Endothelial cell of umbilical vein (primary cell): ENCODE results near the gene ATRNL1. TPM values are rescaled to one million over a fixed set of nuclear protein-coding genes. Genes with fewer than 3 reads are reported as not detected.

ENCODE experiments used
- BruUV-seq: library from RNA; stranded (reverse); fragments of 400-500 nt; replicated peaks from 2 replicates; lab custom pipeline; 2021; lab: Mats Ljungman, UMichigan
- CTCF ChIA-PET: fragments of 300-600, 350-600 bp; sonication (Branson Sonifier 250); formaldehyde crosslinking; loops from one replicate; lab custom pipeline; 2021; ENCODE audit warnings: antibody characterized with exemption, inconsistent platforms; lab: Charles Lee
- POLR2A ChIA-PET: fragments of 300-600, 350-600 bp; sonication (Branson Sonifier 250); formaldehyde crosslinking; loops from one replicate; lab custom pipeline; 2021; ENCODE audit warnings: antibody characterized with exemption, inconsistent platforms; lab: Charles Lee
- DNase-seq: peaks from one replicate; pipeline ENCODE4 v3.0.0-alpha.2; 2011; ENCODE audit warnings: low read depth, low spot score
- FAIRE-seq: peaks from 2 replicates; lab custom pipeline; 2011; peaks lifted over from hg19 to GRCh38; lab: Jason Lieb, UNC
- H2AFZ ChIP-seq: 2 replicates; pipeline ENCODE4 v1.6.0; 2012; ENCODE audit warnings: low read depth, low read length, control low read depth, inconsistent platforms
- H3K27ac ChIP-seq: 2 replicates; pipeline ENCODE4 v1.5.1; 2011; ENCODE audit warnings: low read depth, mild to moderate bottlenecking, control low read depth, low read length, moderate library complexity; ENCODE audit not compliant: insufficient read depth
- H3K27me3 ChIP-seq, 2 experiments: 2 replicates each; pipeline versions ENCODE4 v1.6.0 to v1.6.1; 2011; ENCODE audit warnings: low read length in 2 of 2, mixed read lengths in 1 of 2; ENCODE audit not compliant: control insufficient read depth in 2 of 2, insufficient read depth in 2 of 2
- H3K36me3 ChIP-seq, 2 experiments: 2 replicates in 1 of 2; 3 replicates in 1 of 2; pipeline ENCODE4 v1.5.1; 2011; ENCODE audit warnings: low read length in 2 of 2, mild to moderate bottlenecking in 1 of 2, moderate library complexity in 1 of 2; ENCODE audit not compliant: control insufficient read depth in 2 of 2, insufficient read depth in 2 of 2; ENCODE audit errors: extremely low read depth in 1 of 2
- H3K4me1 ChIP-seq: 3 replicates; pipeline ENCODE4 v1.5.1; 2011; ENCODE audit warnings: mild to moderate bottlenecking, low read length; ENCODE audit not compliant: control insufficient read depth, insufficient read depth; ENCODE audit errors: extremely low read depth
- H3K4me2 ChIP-seq: 2 replicates; pipeline ENCODE4 v1.6.1; 2011; ENCODE audit warnings: low read length, control low read depth, mixed read lengths; ENCODE audit not compliant: insufficient read depth
- H3K4me3 ChIP-seq, 3 experiments: fragments of 200-600 bp in 1 of 3; sonication (generic), shearing (Covaris generic) in 1 of 3; replicated peaks in 1 of 3; 2 replicates each; pipeline ENCODE4 v1.5.1; 2011 to 2016; ENCODE audit warnings: control low read depth in 3 of 3, low read length in 3 of 3, mild to moderate bottlenecking in 2 of 3, inconsistent platforms in 1 of 3, low read depth in 1 of 3, moderate library complexity in 1 of 3; ENCODE audit not compliant: insufficient read depth in 1 of 3
- H3K79me2 ChIP-seq: 2 replicates; pipeline ENCODE4 v1.6.0; 2012; ENCODE audit warnings: low read length, inconsistent platforms; ENCODE audit not compliant: control insufficient read depth, insufficient read depth
- H3K9ac ChIP-seq: replicated peaks from 2 replicates; pipeline ENCODE3; 2011; ENCODE audit warnings: low read length, control low read depth; ENCODE audit not compliant: insufficient read depth; ENCODE audit errors: extremely low read depth
- H3K9me1 ChIP-seq: replicated peaks from 3 replicates; pipeline ENCODE4 v1.6.0; 2011; ENCODE audit warnings: mild to moderate bottlenecking, low read length; ENCODE audit not compliant: control insufficient read depth, insufficient read depth; ENCODE audit errors: extremely low read depth
- H3K9me3 ChIP-seq: replicated peaks from 2 replicates; pipeline ENCODE4 v1.5.1; 2012; ENCODE audit warnings: low read length, inconsistent platforms; ENCODE audit not compliant: control insufficient read depth, insufficient read depth
- H4K20me1 ChIP-seq: replicated peaks from 2 replicates; pipeline ENCODE3; 2011; ENCODE audit warnings: mild to moderate bottlenecking, low read length; ENCODE audit not compliant: control insufficient read depth, insufficient read depth; ENCODE audit errors: extremely low read depth
- EZH2 ChIP-seq: IDR thresholded peaks from 2 replicates; pipeline ENCODE4 v1.6.1; 2012; ENCODE audit warnings: borderline replicate concordance, low read depth, mild to moderate bottlenecking, moderate library complexity, low read length, inconsistent platforms; ENCODE audit not compliant: severe bottlenecking
- FOS ChIP-seq: IDR thresholded peaks from 2 replicates; pipeline ENCODE4 v1.6.1; 2011; ENCODE audit warnings: mild to moderate bottlenecking, low read length, moderate library complexity, borderline replicate concordance; ENCODE audit not compliant: insufficient read depth
- GATA2 ChIP-seq: IDR thresholded peaks from 2 replicates; pipeline ENCODE4 v1.7.0; 2011; ENCODE audit warnings: low read depth, mild to moderate bottlenecking, moderate library complexity, mixed read lengths, low read length; ENCODE audit not compliant: insufficient read length, insufficient read depth
- JUN ChIP-seq: IDR thresholded peaks from 2 replicates; pipeline ENCODE4 v1.6.1; 2011; ENCODE audit warnings: borderline replicate concordance, low read depth; ENCODE audit not compliant: insufficient read length, insufficient read depth
- MYC ChIP-seq: IDR thresholded peaks from one replicate; pipeline ENCODE4 v1.6.1; 2011; ENCODE audit warnings: mild to moderate bottlenecking, low read depth, low read length
- POLR2A ChIP-seq: IDR thresholded peaks from 2 replicates; pipeline ENCODE4 v1.6.1; 2012; ENCODE audit warnings: low read depth, mild to moderate bottlenecking, control low read depth, low read length
- POLR2AphosphoS5 ChIP-seq: IDR thresholded peaks from 2 replicates; pipeline ENCODE4 v1.6.1; 2012; ENCODE audit warnings: low read depth, mild to moderate bottlenecking, control low read depth, low read length, moderate library complexity; ENCODE audit not compliant: insufficient read depth
- dilution Hi-C: fragments of 300-500 bp; cut with MboI; formaldehyde crosslinking; loops from one replicate; pipeline ENCODE4 v1.15.0; 2019; ENCODE audit warnings: low sequenced_read_pairs; ENCODE audit not compliant: extremely low pct_ligation_motif_present
- intact Hi-C: fragments of 100-400 bp; cut with micrococcal nuclease; formaldehyde crosslinking; loops from one replicate; pipeline ENCODE4 v1.10.0; 2022
- polyA plus RNA-seq, 4 experiments: library from polyadenylated mRNA; depleted of rRNA in 3 of 4; stranded (reverse) in 3 of 4; unstranded in 1 of 4; fragments of >200 nt; gene quantifications; 2 replicates each; pipeline versions ENCODE4 v1.2.1 to v1.2.3, GENCODE V29; 2011 to 2012; ENCODE audit warnings: missing spikeins in 1 of 4
- total RNA-seq: library from RNA; stranded (reverse); gene quantifications from 2 replicates; pipeline ENCODE4 v1.2.3, GENCODE V29; 2021
- TF ChIP-seq, protein P1 (sequence below), 2 donors: IDR thresholded peaks; 1 replicate in 1 of 2; 2 replicates in 1 of 2; pipeline ENCODE4 v1.5.1; 2011; ENCODE audit warnings: low read length in 2 of 2, mild to moderate bottlenecking in 2 of 2, moderate library complexity in 2 of 2, control low read depth in 1 of 2, inconsistent platforms in 1 of 2, low read depth in 1 of 2; ENCODE audit not compliant: insufficient read depth in 1 of 2; ENCODE audit errors: extremely low read depth in 1 of 2
- TF ChIP-seq, protein P2 (sequence below): IDR thresholded peaks from 2 replicates; pipeline ENCODE4 v1.6.1; 2011; ENCODE audit not compliant: insufficient read depth, insufficient read length

ATRNL1 gene
- total and polyA plus RNA-seq, 2 donors (not counting 3 experiments of a cell fraction or from before 2014, with no cell fraction given): not detected

DNA sequence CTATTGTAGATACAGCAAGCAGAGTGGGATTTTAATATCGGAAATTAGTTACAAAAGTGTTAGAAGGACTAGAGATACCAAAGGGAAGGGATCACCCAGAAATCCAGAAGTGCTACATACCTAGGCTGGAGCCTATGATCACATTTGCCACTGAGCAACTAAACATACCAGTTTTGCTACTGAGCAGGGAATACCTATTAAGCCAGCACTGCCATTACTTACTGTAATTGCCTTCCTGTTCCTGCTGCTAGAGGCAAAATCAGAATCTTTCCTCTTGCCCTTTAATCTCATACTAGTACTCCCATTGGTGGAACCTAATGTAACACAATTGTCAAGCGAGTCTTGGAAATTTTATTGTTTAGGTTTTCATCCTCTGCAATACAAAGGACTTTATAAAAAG, 121.7 kb downstream of the ATRNL1 start:
- BruUV-seq: no TSS peak
- Histone ChIP-seq H3K9me1 (no peaks in the 10 kb centered on the region), H3K4me1 (no peaks in the 10 kb centered on the region), H3K79me2 (no peaks in the 10 kb centered on the region), H3K9me3 (no peaks in the 10 kb centered on the region), H3K36me3 (no peaks in the 10 kb centered on the region), H3K4me2 (no peak overlapping the region), H2AFZ (no peak overlapping the region), H3K4me3 (no peak overlapping the region), H3K27me3 (no peaks in the 10 kb centered on the region), H3K9ac (no peak overlapping the region), H4K20me1 (no peaks in the 10 kb centered on the region), H3K27ac (no peak overlapping the region)
- DNase-seq: no peak
- ChIA-PET POLR2A (no interaction called here), CTCF (no interaction called here)
- TF ChIP-seq MYC: no peak
- TF ChIP-seq, protein P1, sequence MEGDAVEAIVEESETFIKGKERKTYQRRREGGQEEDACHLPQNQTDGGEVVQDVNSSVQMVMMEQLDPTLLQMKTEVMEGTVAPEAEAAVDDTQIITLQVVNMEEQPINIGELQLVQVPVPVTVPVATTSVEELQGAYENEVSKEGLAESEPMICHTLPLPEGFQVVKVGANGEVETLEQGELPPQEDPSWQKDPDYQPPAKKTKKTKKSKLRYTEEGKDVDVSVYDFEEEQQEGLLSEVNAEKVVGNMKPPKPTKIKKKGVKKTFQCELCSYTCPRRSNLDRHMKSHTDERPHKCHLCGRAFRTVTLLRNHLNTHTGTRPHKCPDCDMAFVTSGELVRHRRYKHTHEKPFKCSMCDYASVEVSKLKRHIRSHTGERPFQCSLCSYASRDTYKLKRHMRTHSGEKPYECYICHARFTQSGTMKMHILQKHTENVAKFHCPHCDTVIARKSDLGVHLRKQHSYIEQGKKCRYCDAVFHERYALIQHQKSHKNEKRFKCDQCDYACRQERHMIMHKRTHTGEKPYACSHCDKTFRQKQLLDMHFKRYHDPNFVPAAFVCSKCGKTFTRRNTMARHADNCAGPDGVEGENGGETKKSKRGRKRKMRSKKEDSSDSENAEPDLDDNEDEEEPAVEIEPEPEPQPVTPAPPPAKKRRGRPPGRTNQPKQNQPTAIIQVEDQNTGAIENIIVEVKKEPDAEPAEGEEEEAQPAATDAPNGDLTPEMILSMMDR (IDR thresholded peaks at IDR 0.05; ENCODE audit: extremely low read depth in 1 of 2, insufficient read depth in 1 of 2, low read depth in 1 of 2, low read length in 2 of 2): no peak
- no peak for TF ChIP-seq FOS
- TF ChIP-seq, protein P2, sequence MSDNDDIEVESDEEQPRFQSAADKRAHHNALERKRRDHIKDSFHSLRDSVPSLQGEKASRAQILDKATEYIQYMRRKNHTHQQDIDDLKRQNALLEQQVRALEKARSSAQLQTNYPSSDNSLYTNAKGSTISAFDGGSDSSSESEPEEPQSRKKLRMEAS: no peak
- TF ChIP-seq POLR2A: no peak
- no peak for TF ChIP-seq GATA2
- TF ChIP-seq POLR2AphosphoS5: no peak
- no peak for TF ChIP-seq EZH2
- TF ChIP-seq JUN: no peak
- dilution Hi-C loops (no loop called here), intact Hi-C loops (no loop called here)
- FAIRE-seq: no peak
